Measurements from ENCODE around the gene CCDC80. TPM values are rescaled to one million over a fixed set of nuclear protein-coding genes. Genes with fewer than 3 reads are reported as not detected.

The CCDC80 gene
- total and polyA plus RNA-seq, 8 donors: 42.7 to 247 (median 81.4) TPM

GRCh38 chr3:112557976-112558375 is 83.0 kb downstream of the CCDC80 start:
- H3K9me3 ChIP-seq: no peaks in the 10 kb centered on the region
- H3K36me3 ChIP-seq: peaks cover 0 to 11% of the 10 kb centered on the region in 2 donors
- DNase-seq: no peak
- H3K27ac ChIP-seq: peak overlapping the region in 1 of 2 donors; percentile 64
- no peaks in the 10 kb centered on the region for H3K27me3 ChIP-seq
- no peak for TF ChIP-seq CTCF (IDR thresholded peaks at IDR 0.05)
- no peak overlapping the region for H3K4me3 ChIP-seq
- intact Hi-C loops (cut with DNase I): no loop called here
- peaks cover 14 to 68% of the 10 kb centered on the region in 2 donors for H3K4me1 ChIP-seq
- no peak for ATAC-seq

GRCh38 chr3:112555535-112556170 is 85.3 kb downstream of the CCDC80 start:
- Histone ChIP-seq H3K36me3 (peaks cover 0 to 11% of the 10 kb centered on the region in 2 donors), H3K9me3 (no peaks in the 10 kb centered on the region), H3K4me1 (peaks cover 13 to 70% of the 10 kb centered on the region in 2 donors), H3K27ac (peak overlapping the region in 1 of 2 donors; percentile 51), H3K27me3 (no peaks in the 10 kb centered on the region), H3K4me3 (peak overlapping the region in 1 of 2 donors; percentile 6)
- DNase-seq (peak in 1 of 4 donors; percentile 6), ATAC-seq (no peak)
- intact Hi-C loops (cut with DNase I): no loop called here
- no peak for TF ChIP-seq CTCF (IDR thresholded peaks at IDR 0.05)

- H3K4me3 ChIP-seq: no peak overlapping the region
Measured at GRCh38 chr3:112550859-112551258, 90.1 kb downstream of the CCDC80 start.

More at GRCh38 chr3:112550859-112551258, 90.1 kb downstream of the CCDC80 start:
- peaks cover 0 to 40% of the 10 kb centered on the region in 2 donors for H3K36me3 ChIP-seq
- H3K9me3 ChIP-seq: no peaks in the 10 kb centered on the region
- no peak for TF ChIP-seq CTCF (IDR thresholded peaks at IDR 0.05)
- DNase-seq (no peak), ATAC-seq (no peak)
- H3K4me1 ChIP-seq: peaks cover 0 to 33% of the 10 kb centered on the region in 2 donors
- no peaks in the 10 kb centered on the region for H3K27me3 ChIP-seq
- intact Hi-C loops (cut with DNase I): no loop called here
- H3K27ac ChIP-seq: no peak overlapping the region

Other genes starting within 250 kb of the CCDC80 start
- 1 to 10 TPM in 1 of 2 donors, under 1 TPM in 1; 0.15 to 1.6 TPM for gene BTLA, start 141.7 kb downstream of the CCDC80 start, total RNA-seq
- under 1 TPM; 0.14 to 0.82 (median 0.43) TPM for gene BTLA, start 141.7 kb downstream of the CCDC80 start, polyA plus RNA-seq (ENCODE audit: insufficient read length in 6 of 6)
- 10 to 100 TPM; 49.7 to 73.1 TPM for gene ATG3, start 79.2 kb downstream of the CCDC80 start, total RNA-seq
- gene ATG3, start 79.2 kb downstream of the CCDC80 start, polyA plus RNA-seq (ENCODE audit: insufficient read length in 6 of 6): 10 to 100 TPM; 36.6 to 44.2 (median 41.8) TPM
- gene SLC35A5, start 79.1 kb downstream of the CCDC80 start, total RNA-seq: 10 to 100 TPM; 42.6 to 48.7 TPM
- gene SLC35A5, start 79.1 kb downstream of the CCDC80 start, polyA plus RNA-seq (ENCODE audit: insufficient read length in 6 of 6): 10 to 100 TPM; 48.4 to 64.2 (median 60.4) TPM
- not detected for gene CD200R1L, start 205.7 kb upstream of the CCDC80 start, total RNA-seq
- gene CD200R1L, start 205.7 kb upstream of the CCDC80 start, polyA plus RNA-seq (ENCODE audit: insufficient read length in 6 of 6): not detected